Measurements from ENCODE around the gene WNT2. TPM values are rescaled to one million over a fixed set of nuclear protein-coding genes. Genes with fewer than 3 reads are reported as not detected.

The WNT2 gene
- total RNA-seq, 2 experiments from 2014 or later, result not detected

DNA sequence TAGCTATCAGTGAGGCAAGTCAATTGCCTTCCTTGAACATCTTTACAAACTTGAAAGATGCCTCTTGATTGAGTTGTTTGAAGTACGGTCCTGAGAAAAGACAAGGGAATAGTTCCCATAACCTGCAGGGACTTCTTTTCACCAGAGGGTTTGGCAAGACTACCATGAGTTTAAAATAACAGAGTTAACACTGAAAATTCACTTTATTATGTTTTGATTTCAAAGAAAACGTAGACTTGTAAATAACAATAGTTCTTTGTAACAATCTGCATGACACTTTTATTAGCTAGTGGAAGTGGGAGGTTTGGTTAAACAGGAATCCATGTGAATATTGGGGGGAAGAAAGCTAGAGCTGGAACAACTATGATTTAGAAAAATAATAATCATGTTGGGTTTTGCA lies 49.5 kb downstream of the WNT2 start:
- Mint-ChIP-seq H3K4me3 (no peak overlapping the region), H3K36me3 (ENCODE audit: low read depth) (no peaks in the 10 kb centered on the region), H3K9me3 (no peaks in the 10 kb centered on the region), H3K27ac (no peak overlapping the region), H3K4me1 (ENCODE audit: low read depth) (peaks cover 7% of the 10 kb centered on the region), H3K27me3 (ENCODE audit: low read depth) (peaks cover 8% of the 10 kb centered on the region)
- intact Hi-C loops (cut with micrococcal nuclease), result no loop called here
- CTCF ChIA-PET, result interaction anchor here (1.2 kb wide), 1 partner anchor 23 kb away, joined by 3 read pairs; no protein-coding TSS in a partner anchor
- no peak for DNase-seq

DNA sequence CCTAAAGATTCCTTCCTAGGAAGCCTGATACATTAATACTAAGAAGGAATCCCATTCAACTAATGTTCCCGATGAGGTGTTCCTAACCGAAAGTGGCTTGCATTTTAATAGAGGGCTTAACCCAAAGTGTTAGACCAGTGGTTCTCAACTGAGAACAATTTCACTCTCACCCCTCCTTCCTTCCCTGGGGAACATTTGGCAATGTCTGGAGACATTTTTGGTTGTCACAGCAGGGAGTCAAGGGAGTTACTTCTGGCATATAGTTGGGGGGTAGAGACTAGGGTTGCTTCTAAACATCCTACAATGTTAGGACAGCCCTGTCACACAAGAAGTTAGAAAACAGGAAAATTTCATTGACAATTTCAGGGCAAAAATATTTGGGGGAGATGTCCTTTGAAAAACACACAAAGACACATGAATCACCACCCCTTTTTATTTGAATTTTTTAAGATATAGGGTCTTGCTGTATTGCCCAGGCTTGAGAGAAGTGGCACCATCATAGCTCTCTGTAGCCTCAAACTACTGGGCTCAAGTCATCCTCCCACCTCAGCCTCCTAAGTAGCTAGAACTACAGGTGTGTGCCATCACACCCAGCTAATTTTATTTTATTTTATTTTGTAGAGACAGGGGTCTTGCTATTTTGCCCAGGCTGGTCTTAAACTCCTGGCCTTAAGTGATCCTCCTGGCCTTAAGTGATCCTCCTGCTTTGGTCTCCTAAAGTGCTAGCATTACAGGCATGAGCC lies 50.7 kb downstream of the WNT2 start:
- Mint-ChIP-seq H3K27me3 (ENCODE audit: low read depth) (peaks cover 7% of the 10 kb centered on the region), H3K4me1 (ENCODE audit: low read depth) (peaks cover 7% of the 10 kb centered on the region), H3K9me3 (no peaks in the 10 kb centered on the region), H3K36me3 (ENCODE audit: low read depth) (no peaks in the 10 kb centered on the region), H3K4me3 (no peak overlapping the region), H3K27ac (no peak overlapping the region)
- intact Hi-C loops (cut with micrococcal nuclease), result no loop called here
- CTCF ChIA-PET, result interaction anchor here (1.2 kb wide), 1 partner anchor 24 kb away, joined by 3 read pairs; no protein-coding TSS in a partner anchor
- DNase-seq, result no peak

DNA sequence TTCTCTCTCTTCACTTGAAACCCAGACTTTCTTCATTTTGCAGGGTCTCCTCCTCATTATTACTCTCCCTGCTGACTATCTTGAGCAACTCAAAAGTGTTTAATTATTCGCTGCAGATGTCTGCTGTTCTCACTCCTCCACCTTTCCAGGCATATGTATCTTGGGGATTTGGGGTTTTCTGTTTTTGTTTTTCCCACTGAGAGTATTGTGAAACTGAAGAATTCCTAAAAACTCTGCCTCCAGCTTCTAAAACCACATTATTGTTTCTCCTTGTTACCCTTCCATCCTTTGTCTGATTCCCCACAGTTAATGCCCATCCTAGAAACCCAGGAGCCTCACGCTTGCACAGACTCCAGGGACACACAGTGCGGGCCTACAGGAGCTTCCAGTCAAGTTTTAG lies 51.3 kb downstream of the WNT2 start:
- Mint-ChIP-seq H3K4me1 (ENCODE audit: low read depth) (peaks cover 7% of the 10 kb centered on the region), H3K9me3 (no peaks in the 10 kb centered on the region), H3K27ac (no peak overlapping the region), H3K27me3 (ENCODE audit: low read depth) (peaks cover 6% of the 10 kb centered on the region), H3K4me3 (no peak overlapping the region), H3K36me3 (ENCODE audit: low read depth) (no peaks in the 10 kb centered on the region)
- CTCF ChIA-PET, result no interaction called here
- intact Hi-C loops (cut with micrococcal nuclease), result no loop called here
- no peak for DNase-seq

DNA sequence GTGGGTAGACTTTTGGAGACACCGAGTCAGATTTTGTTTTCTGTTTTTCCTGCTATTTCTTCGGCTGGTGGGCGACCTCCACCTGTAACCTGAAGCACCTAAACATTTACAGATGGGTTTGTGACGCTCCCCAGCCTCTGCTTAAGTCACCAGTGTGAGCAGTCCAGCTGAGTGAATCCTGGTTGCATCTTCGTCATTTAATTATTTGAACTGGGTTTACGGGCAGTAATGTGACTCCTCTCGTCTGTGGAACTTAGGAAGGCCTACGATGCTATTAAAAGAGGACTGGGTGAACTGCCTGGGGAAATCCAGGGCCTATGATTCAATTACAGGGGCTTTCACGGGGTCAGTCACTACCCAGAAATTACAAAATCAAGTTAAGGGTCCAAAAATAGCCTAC lies 52.5 kb downstream of the WNT2 start:
- peaks cover 7% of the 10 kb centered on the region for H3K4me1 Mint-ChIP-seq (ENCODE audit: low read depth)

DNA sequence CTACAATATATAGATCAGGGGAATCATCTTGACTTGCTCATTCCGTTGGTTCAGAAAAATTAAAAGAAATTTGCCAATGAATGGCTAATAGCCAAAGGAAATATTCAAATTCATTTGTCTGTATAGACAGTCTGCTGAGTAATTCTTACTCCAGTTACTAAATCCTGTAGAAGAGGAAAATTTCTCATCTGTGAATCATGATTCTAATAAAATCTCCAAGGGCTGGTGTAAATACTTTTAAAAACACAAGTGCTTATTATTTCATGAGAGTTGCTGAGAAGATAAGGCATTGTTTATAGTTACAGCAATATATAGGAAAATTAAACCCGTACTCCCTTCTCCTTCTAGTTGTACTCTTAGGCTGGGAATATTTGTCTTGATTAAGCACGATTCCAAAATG lies 53.0 kb downstream of the WNT2 start:
- no peak overlapping the region for H3K27ac Mint-ChIP-seq
- intact Hi-C loops (cut with micrococcal nuclease), result no loop called here
- H3K36me3 Mint-ChIP-seq (ENCODE audit: low read depth), result no peaks in the 10 kb centered on the region
- no peaks in the 10 kb centered on the region for H3K9me3 Mint-ChIP-seq
- CTCF ChIA-PET, result no interaction called here
- H3K4me3 Mint-ChIP-seq, result no peak overlapping the region
- H3K4me1 Mint-ChIP-seq (ENCODE audit: low read depth), result peaks cover 7% of the 10 kb centered on the region
- DNase-seq, result no peak
- H3K27me3 Mint-ChIP-seq (ENCODE audit: low read depth), result peaks cover 8% of the 10 kb centered on the region

More for the DNA sequence above, 52.5 kb downstream of the WNT2 start:
- no peak for DNase-seq
- intact Hi-C loops (cut with micrococcal nuclease), result no loop called here
- Mint-ChIP-seq H3K4me3 (no peak overlapping the region), H3K9me3 (no peaks in the 10 kb centered on the region), H3K36me3 (ENCODE audit: low read depth) (no peaks in the 10 kb centered on the region), H3K27ac (no peak overlapping the region), H3K27me3 (ENCODE audit: low read depth) (peaks cover 8% of the 10 kb centered on the region)
- CTCF ChIA-PET, result no interaction called here

DNA sequence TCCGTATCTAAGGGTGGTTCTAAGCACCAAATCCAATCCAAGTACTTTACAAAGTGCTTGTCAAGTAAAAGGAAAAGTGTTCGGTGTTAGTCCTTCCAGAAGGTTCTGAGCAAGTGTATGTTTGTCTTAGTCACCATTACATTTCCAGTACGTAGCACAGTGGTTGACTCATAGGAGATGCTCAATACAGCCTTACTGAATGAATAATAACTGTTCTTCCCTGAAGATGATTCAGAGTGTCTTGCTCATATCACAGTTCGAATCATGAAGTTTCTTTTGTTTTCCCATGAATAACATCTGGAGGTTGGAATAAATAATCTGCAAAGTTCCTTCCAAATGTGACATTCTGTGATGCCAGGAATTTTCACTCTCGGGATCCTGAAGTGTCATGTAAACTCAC lies 53.4 kb downstream of the WNT2 start:
- intact Hi-C loops (cut with micrococcal nuclease), result no loop called here
- Mint-ChIP-seq H3K27me3 (ENCODE audit: low read depth) (peaks cover 8% of the 10 kb centered on the region), H3K4me3 (no peak overlapping the region), H3K36me3 (ENCODE audit: low read depth) (no peaks in the 10 kb centered on the region), H3K27ac (no peak overlapping the region), H3K4me1 (ENCODE audit: low read depth) (peaks cover 7% of the 10 kb centered on the region), H3K9me3 (no peaks in the 10 kb centered on the region)
- CTCF ChIA-PET, result no interaction called here
- DNase-seq, result no peak

DNA sequence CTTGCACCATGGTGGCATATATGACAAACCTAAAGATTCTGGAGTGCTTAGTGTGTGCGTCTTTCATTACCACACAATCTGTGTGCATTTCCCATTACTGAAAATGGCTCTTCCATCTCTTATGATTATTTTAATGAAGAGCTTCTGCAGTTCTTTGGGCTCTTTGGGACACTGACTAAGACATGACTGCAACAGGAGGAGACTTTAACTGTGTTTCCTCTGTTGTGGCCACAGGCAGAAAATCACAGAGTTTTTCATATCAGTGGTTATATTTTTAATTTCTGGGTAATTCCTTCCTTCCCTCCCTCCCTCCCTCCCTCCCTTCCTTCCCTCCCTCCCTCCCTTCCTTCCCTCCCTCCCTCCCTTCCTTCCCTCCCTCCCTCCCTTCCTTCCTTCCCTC lies 58.1 kb downstream of the WNT2 start:
- no peak overlapping the region for H3K27ac Mint-ChIP-seq
- no peaks in the 10 kb centered on the region for H3K36me3 Mint-ChIP-seq (ENCODE audit: low read depth)
- DNase-seq, result no peak
- peaks cover 7% of the 10 kb centered on the region for H3K4me1 Mint-ChIP-seq (ENCODE audit: low read depth)
- intact Hi-C loops (cut with micrococcal nuclease), result no loop called here
- no peak overlapping the region for H3K4me3 Mint-ChIP-seq
- CTCF ChIA-PET, result no interaction called here
- H3K9me3 Mint-ChIP-seq, result no peaks in the 10 kb centered on the region
- H3K27me3 Mint-ChIP-seq (ENCODE audit: low read depth), result peaks cover 2% of the 10 kb centered on the region

DNA sequence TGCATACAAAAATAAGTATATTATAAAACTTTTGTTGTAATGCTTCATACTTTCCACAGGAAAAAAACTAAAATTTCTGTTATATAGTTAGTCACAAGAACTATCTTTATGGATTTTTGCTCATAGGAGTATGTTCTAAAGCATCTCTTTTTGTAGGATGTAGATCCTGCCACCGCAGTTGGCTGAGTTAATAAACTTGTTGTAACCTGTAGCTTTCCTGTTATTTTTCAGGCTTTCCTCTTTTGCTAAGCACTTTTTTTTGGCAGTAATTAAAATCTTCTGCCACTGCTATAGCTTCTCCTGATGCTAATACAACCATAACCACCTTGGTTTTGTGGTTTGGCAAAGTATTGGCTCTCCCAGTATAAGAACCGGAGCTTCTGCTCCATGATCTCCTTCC lies 60.3 kb downstream of the WNT2 start:
- H3K9me3 Mint-ChIP-seq, result no peaks in the 10 kb centered on the region
- intact Hi-C loops (cut with micrococcal nuclease), result no loop called here
- H3K27ac Mint-ChIP-seq, result no peak overlapping the region
- DNase-seq, result no peak
- H3K36me3 Mint-ChIP-seq (ENCODE audit: low read depth), result no peaks in the 10 kb centered on the region
- no peaks in the 10 kb centered on the region for H3K4me1 Mint-ChIP-seq (ENCODE audit: low read depth)
- H3K4me3 Mint-ChIP-seq, result no peak overlapping the region
- peaks cover 4% of the 10 kb centered on the region for H3K27me3 Mint-ChIP-seq (ENCODE audit: low read depth)
- CTCF ChIA-PET, result no interaction called here

DNA sequence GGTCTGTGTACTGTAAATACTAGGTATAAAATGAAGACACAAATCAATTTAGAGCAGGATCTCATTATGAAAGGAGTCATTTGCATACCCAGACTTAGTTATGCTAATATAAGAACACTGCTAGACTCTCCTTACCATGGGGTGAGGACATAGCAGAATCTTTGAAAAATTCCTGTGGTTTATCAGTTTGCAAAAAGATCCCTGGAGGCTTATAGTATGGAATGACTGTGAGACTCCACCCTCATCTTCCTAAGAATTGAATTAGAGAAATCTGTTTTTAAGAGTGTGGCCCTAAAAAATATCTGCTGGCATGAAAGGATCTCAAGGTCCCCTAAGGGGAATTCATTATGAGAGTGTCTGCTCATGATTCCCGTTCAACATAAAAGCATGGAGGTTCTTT lies 63.2 kb downstream of the WNT2 start:
- H3K27ac Mint-ChIP-seq, result no peak overlapping the region
- no peaks in the 10 kb centered on the region for H3K36me3 Mint-ChIP-seq (ENCODE audit: low read depth)
- H3K27me3 Mint-ChIP-seq (ENCODE audit: low read depth), result peaks cover 2% of the 10 kb centered on the region
- H3K4me1 Mint-ChIP-seq (ENCODE audit: low read depth), result no peaks in the 10 kb centered on the region
- H3K4me3 Mint-ChIP-seq, result no peak overlapping the region
- intact Hi-C loops (cut with micrococcal nuclease), result no loop called here
- no peaks in the 10 kb centered on the region for H3K9me3 Mint-ChIP-seq
- CTCF ChIA-PET, result no interaction called here
- DNase-seq, result no peak

DNA sequence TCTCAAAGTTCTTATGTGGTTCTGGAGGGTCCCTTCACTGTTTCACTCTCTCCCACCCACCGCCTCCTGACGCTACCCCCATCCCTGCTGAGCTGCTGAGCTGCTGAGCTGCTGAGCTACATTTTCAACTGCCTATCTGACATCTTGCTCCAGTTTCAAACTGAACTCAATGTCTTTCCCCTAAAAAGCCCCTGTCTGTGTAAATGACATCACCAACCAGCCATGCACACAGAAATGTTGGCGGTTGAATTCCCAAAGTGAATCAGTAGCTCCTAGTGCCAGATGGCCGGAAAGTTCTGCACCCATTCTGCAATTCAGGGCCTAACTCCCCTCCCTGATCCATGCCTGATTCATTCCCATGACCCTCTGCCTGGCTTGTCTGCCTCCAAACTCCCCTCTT lies 71.2 kb downstream of the WNT2 start:
- DNase-seq, result no peak

DNA sequence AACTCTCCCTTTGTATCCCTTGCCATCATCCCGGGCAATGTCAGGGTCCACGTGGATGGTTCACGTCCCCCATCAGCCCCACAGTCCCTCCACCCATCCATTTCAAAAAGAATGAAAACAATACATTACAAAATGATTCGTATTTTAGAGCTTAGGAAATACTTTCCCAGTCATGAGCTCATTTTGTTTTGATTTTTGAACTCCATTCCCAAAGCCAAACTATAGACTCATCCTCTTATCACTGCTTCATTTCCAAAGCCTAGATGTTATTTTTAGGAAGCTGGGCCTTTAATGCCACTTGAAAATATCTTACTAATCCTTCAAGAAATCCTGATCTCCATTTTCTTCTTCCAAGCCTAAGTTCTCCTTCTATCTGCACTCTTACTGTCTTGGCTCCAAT lies 72.1 kb downstream of the WNT2 start:
- CTCF ChIA-PET, result no interaction called here
- H3K27me3 Mint-ChIP-seq (ENCODE audit: low read depth), result peaks cover 5% of the 10 kb centered on the region
- H3K27ac Mint-ChIP-seq, result no peak overlapping the region
- H3K9me3 Mint-ChIP-seq, result no peaks in the 10 kb centered on the region
- no peaks in the 10 kb centered on the region for H3K36me3 Mint-ChIP-seq (ENCODE audit: low read depth)
- no peaks in the 10 kb centered on the region for H3K4me1 Mint-ChIP-seq (ENCODE audit: low read depth)
- intact Hi-C loops (cut with micrococcal nuclease), result no loop called here
- DNase-seq, result no peak
- H3K4me3 Mint-ChIP-seq, result no peak overlapping the region

More for the DNA sequence above, 71.2 kb downstream of the WNT2 start:
- no peak overlapping the region for H3K27ac Mint-ChIP-seq
- intact Hi-C loops (cut with micrococcal nuclease), result no loop called here
- no peaks in the 10 kb centered on the region for H3K4me1 Mint-ChIP-seq (ENCODE audit: low read depth)
- H3K36me3 Mint-ChIP-seq (ENCODE audit: low read depth), result no peaks in the 10 kb centered on the region
- H3K4me3 Mint-ChIP-seq, result no peak overlapping the region
- CTCF ChIA-PET, result interaction anchor here (1.1 kb wide), 1 partner anchor 39 kb away, joined by 3 read pairs; no protein-coding TSS in a partner anchor
- H3K9me3 Mint-ChIP-seq, result no peaks in the 10 kb centered on the region
- H3K27me3 Mint-ChIP-seq (ENCODE audit: low read depth), result peaks cover 5% of the 10 kb centered on the region

DNA sequence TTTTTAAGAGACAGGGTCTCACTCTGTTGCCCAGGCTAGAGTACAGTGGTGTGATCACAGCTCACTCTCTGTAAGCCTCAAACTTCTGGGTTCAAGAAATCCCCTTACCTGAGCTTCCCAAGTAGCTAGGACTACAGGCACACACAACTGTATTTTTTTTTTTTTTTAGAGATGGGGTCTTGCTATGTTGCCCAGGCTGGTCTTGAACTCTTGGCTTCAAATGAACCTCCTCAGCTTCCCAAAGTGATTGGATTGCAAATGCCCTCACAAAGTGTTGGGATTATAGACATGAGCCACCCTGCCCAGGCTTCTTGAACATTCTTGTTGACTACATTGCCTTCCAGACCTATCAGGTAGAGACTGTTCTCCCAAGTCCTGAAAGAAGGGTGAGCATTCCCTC lies 72.6 kb downstream of the WNT2 start:
- no peak overlapping the region for H3K27ac Mint-ChIP-seq
- DNase-seq, result no peak
- H3K9me3 Mint-ChIP-seq, result peaks cover 2% of the 10 kb centered on the region
- H3K4me3 Mint-ChIP-seq, result no peak overlapping the region
- CTCF ChIA-PET, result interaction anchor here (0.6 kb wide), 1 partner anchor 13 kb away, joined by 4 read pairs; no protein-coding TSS in a partner anchor
- no peaks in the 10 kb centered on the region for H3K4me1 Mint-ChIP-seq (ENCODE audit: low read depth)
- H3K27me3 Mint-ChIP-seq (ENCODE audit: low read depth), result peaks cover 5% of the 10 kb centered on the region
- no peaks in the 10 kb centered on the region for H3K36me3 Mint-ChIP-seq (ENCODE audit: low read depth)
- intact Hi-C loops (cut with micrococcal nuclease), result no loop called here

DNA sequence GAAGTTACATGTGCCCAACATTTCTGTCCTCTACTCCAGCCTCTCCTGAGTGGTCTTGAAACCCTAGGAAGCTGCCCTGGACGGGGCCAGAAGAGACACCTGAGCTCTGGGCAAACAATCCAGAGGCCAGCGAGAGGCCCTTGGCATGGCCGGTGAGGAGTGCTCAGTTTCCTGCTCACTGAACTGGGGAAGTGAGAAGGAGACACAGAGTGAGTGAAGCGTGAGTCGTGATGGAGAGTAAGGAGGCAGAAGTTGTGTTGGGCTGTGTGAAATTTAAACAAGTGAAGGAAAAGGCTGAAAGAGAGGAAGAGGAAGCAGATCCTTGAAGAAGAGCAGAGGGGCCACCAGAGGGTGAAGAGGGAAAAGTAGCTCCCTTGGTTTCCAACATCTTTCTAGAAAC lies 73.2 kb downstream of the WNT2 start:
- no peak for DNase-seq
- intact Hi-C loops (cut with micrococcal nuclease), result no loop called here
- Mint-ChIP-seq H3K4me1 (ENCODE audit: low read depth) (no peaks in the 10 kb centered on the region), H3K27ac (no peak overlapping the region), H3K27me3 (ENCODE audit: low read depth) (peaks cover 5% of the 10 kb centered on the region), H3K4me3 (no peak overlapping the region), H3K36me3 (ENCODE audit: low read depth) (no peaks in the 10 kb centered on the region), H3K9me3 (peaks cover 2% of the 10 kb centered on the region)
- CTCF ChIA-PET, result interaction anchor here (0.6 kb wide), 1 partner anchor 13 kb away, joined by 4 read pairs; no protein-coding TSS in a partner anchor

Data from activated naive CD4-positive, alpha-beta T cell treated with anti-CD3 and anti-CD28 coated beads for 36 hours (primary cell).